ENCODE results near the gene NAMPT.
"Not testable (repeated sequence)": the region's sequence is repeated elsewhere in the genome, so short reads cannot be mapped to it uniquely, and the experiment has no call there.

Gene NAMPT

DNA sequence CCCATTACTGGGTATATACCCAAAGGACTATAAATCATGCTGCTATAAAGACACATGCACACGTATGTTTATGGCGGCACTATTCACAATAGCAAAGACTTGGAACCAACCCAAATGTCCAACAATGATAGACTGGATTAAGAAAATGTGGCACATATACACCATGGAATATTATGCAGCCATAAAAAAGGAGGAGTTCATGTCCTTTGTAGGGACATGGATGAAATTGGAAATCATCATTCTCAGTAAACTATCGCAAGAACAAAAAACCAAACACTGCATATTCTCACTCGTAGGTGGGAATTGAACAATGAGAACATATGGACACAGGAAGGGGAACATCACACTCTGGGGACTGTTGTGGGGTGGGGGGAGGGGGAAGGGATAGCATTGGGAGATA is 13.8 kb upstream of the NAMPT start:
- not testable (repeated sequence) for DNase-seq

GRCh38 chr7:106298155-106298554 is 13.4 kb upstream of the NAMPT start:
- not testable (repeated sequence) for DNase-seq

- no peak for DNase-seq
Measured at GRCh38 chr7:106294334-106294733, 9.6 kb upstream of the NAMPT start.

GRCh38 chr7:106291247-106291646 is 6.5 kb upstream of the NAMPT start:
- no peak for DNase-seq

- no peak for DNase-seq
Measured at GRCh38 chr7:106290319-106290718, 5.5 kb upstream of the NAMPT start.

GRCh38 chr7:106289848-106290247 is 5.1 kb upstream of the NAMPT start:
- DNase-seq, result no peak

- DNase-seq, result no peak
Measured at GRCh38 chr7:106288263-106288662, 3.5 kb upstream of the NAMPT start.

DNA sequence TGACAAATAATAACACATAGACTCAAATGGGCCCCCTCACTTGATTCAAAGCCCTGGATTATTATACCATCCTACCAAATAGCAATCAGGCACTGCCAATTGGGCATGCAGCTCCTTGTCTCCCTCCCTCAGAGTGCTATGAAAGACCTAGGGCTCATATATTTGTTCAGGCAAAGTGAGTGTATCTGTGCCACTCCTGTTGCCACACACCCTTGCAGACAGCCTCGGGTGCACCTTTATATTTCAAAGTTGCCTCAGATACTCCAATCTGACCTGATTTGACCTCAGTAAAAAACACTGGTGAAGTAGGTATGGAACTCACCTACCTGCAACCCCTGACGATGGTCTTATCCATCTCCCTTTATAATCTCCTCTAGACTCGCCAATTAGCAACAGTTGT is 3.0 kb upstream of the NAMPT start:
- DNase-seq, result no peak

DNA sequence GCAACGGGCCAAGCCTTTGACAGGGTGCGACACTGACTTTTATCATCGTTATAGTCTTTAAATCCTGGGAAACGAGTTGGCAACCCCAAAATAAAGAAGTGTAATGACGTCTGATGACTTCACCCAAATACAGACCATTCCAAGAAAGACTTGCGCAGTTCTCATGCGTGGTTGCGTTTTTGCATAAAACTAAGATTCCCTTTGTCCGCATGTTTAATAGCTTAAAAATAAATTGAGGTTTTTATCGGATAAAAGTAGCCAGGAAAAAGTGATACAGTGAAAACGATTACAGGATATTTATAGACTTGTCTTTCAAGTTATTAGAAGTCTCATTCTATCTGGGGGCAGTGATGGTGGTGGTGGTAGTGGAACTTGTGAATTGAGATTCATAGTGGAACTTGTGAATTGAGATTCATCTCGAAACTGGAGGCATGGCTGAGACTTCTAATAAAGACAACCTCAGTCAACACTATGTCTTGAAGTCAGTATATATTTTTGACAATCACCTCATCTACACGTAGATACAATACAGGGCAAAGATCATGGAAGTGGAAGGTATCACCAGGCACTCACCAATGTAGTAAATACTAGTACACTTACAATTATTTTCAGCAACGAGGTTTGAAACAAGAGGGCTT is 1.2 kb upstream of the NAMPT start:
- peak; percentile 10 for DNase-seq

- peak; percentile 96 for DNase-seq
Measured at GRCh38 chr7:106285051-106285854, 470 bp upstream of the NAMPT start.

DNA sequence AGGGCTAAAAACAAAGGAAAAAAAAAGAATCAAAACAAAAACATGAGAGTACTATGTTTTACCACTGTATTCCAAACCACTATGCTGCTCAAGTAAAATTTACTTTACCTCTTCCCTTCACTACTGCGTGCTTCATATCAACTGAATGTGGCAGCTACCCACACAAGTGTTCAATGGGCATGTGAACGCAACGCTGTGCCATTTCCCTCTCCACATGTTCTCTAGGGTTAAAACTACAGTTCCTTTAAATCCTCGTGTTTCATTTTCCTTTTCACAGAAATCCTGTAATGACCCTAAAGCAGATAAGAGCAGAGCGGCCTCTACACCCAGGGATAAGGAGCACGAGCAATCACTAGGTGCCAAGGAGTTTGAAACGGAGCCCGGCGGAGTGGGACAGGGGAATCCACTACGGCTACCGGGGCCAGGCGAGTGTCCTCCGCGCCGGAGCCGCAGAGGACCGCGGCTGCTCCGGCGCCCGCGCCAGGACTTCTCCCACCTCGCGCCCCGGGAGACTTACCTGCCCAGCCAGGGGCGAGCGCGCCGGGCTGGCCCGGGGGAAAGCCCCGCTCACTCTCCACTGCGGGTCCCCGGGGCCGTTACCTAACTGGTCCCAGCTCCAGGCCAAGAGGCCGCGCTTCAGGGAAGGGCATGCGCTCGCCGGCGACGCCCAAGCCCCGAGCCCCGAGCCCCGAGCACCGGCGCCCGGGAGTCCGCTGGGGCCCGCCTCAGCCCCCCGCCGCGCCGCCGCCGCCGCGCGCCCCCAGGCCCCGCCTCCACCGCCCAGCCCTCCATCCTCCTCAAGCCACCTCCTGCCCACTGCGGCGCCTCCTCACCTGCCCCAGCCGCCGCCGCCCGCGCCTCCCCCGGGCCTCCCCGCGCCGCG is 711 bp downstream of the NAMPT start:
- peak; percentile 75 for DNase-seq

DNA sequence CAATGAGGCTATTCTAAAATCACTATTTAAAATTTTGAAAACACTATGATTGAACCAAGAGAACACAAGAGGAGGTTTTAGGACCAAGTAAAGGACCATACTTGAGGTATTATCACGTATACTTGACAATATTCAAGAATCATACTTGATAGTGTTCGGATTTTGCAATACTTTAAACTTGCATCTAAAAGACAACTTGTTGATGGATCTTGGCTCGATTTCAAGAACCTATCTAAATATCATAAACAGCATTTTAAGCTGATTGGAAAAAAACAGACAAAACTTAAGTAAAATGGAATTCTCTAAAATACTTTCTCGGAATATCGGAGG is 1.3 kb downstream of the NAMPT start:
- DNase-seq, result peak; percentile 20

- no peak for DNase-seq
Measured at GRCh38 chr7:106282852-106283251, 1.9 kb downstream of the NAMPT start.

DNA sequence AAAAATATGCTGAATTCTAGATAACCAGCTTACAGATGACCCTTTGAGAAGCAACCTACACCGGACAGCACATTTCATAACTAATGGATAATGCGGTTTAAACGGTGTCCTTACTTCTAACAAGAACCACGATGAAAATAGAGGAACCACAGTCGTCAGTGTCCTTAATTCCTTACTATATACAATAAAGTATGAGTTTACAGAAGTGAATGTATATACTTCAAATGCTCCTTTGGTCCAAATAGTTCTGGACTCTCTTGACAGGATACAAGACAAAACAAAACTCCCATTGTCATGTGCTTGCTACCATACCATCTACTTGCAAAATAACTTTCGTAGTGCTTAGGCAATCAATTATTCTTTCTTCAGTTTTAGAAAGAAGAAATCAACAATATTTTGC is 2.4 kb downstream of the NAMPT start:
- DNase-seq, result peak; percentile 19

GRCh38 chr7:106281585-106282318 is 3.0 kb downstream of the NAMPT start:
- DNase-seq, result no peak

- DNase-seq, result peak; percentile 13
Measured at GRCh38 chr7:106281127-106281526, 3.7 kb downstream of the NAMPT start.

GRCh38 chr7:106279425-106280197 is 5.2 kb downstream of the NAMPT start:
- DNase-seq, result peak; percentile 28

- DNase-seq, result no peak
Measured at GRCh38 chr7:106278695-106279094, 6.1 kb downstream of the NAMPT start.

DNA sequence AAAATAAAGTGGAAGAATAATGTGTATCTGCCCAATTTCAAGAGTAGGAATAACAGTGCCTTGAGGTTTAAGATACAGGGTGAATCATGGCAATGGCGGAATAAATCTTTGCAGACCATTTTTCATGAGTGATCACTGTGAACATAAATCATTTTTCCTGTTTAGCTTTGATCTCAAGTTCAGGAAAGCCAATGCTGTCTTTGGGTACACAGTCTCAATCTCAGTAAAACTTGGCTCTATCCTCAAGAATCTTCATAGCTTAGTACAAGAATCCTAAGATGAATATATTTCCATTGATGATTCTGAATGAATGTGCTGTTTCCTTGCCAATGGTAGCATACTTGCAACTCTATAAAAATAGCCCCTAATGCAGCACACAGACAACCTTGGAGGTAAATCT is 6.8 kb downstream of the NAMPT start:
- DNase-seq, result no peak

DNA sequence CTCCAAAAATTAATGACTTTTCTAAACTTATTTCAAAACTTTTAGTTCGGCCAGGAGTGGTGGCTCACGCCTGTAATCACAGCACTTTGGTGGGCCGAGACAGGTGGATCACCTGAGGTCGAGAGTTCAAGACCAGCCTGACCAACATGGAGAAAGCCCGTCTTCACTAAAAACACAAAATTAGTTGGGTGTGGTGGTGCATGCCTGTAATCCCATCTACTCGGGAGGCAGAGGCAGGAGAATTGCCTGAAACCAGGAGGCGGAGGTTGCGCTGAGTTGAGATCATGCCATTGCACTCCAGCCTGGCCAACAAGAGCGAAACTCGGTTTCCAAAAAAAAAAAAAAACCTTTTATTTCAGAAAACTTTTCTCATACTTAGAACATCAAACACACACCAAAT is 8.3 kb downstream of the NAMPT start:
- no peak for DNase-seq

GRCh38 chr7:106273009-106273668 is 11.6 kb downstream of the NAMPT start:
- DNase-seq, result no peak

All from hematopoietic multipotent progenitor cell treated with erythropoietin and hydrocortisone succinate and interleukin-3 and kit ligand, for 6 days (in vitro differentiated cells).